PC-9 (cell line): ENCODE measurements around the gene GLDN. TPM values are rescaled to one million over a fixed set of nuclear protein-coding genes. Genes with fewer than 3 reads are reported as not detected.

ENCODE experiments used
- microRNA-seq: library from miRNA; unstranded; fragments of <30 nt; microRNA quantifications from one replicate; pipeline ENCODE4 v1.2.0, GENCODE V29; 2021; ENCODE audit warnings: borderline number of aligned reads, borderline replicate concordance
- total RNA-seq: library from RNA; stranded (reverse); gene quantifications from 2 replicates; pipeline ENCODE4 v1.2.3, GENCODE V29; 2021

Gene GLDN
- total RNA-seq, 1 experiment from 2014 or later = not detected

Small RNAs within 50 kb of the gene (microRNA-seq; reads per million reads assigned to microRNA genes)
- gene MIR7973-1 (not detected), gene MIR7973-2 (not detected)

Other genes with a start within 250 kb of the GLDN start
- gene TNFAIP8L3, start 246.7 kb upstream of the GLDN start, total RNA-seq = 0.20 TPM in 1 of 2 replicates, not detected in the other
- gene CYP19A1, start 3.1 kb upstream of the GLDN start, total RNA-seq = 0.94 TPM in 1 of 2 replicates, not detected in the other